Measurements from ENCODE around the gene PKP1.

The PKP1 gene

DNA sequence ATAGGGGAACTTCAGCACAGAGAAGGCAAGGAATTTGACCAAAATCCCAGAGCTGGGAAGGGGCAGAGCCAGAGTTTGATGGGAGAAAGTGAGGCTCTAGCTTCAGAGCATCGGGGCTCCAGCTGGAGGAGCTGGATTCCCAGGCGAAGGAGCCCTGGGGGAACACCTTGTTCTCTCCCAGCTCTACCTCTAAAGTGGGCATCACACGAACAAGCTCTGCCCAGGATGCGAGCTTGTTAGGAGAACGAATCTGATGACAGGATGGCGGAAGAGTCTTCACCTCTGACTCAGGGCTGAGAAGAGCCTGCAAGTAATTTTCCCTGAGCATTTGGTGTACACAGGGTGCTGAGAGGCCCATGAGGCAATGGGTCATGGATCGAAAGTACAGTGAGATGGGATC is 72.2 kb downstream of the PKP1 start:
- DNase-seq = no peak
- TF ChIP-seq POLR2A (IDR thresholded peaks at IDR 0.05; ENCODE audit: low read length) (no peak), GATA1 (IDR thresholded peaks at IDR 0.05; ENCODE audit: low read depth, low read length) (no peak)

DNA sequence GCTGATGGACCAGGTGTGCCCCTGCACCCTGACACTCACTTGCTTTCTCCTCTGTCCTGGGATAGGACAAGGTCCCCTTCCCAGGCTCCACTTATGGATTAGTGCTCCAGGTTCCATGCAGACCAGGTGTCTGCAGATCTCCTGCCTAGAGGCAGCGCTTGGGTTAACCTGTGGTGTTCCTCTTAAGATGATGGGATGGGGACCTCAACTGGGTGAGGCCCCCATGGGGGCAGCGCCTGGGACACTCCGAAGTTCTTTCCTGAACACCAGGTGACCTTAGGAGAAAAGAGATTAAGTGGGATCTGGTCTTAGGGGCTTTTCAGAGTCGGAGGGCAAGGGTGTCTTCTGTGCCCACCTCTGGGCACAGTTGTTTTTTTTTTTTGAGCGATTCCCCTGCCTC is 72.9 kb downstream of the PKP1 start:
- no peak for DNase-seq
- TF ChIP-seq POLR2A (IDR thresholded peaks at IDR 0.05; ENCODE audit: low read length) (no peak), GATA1 (IDR thresholded peaks at IDR 0.05; ENCODE audit: low read depth, low read length) (no peak)

DNA sequence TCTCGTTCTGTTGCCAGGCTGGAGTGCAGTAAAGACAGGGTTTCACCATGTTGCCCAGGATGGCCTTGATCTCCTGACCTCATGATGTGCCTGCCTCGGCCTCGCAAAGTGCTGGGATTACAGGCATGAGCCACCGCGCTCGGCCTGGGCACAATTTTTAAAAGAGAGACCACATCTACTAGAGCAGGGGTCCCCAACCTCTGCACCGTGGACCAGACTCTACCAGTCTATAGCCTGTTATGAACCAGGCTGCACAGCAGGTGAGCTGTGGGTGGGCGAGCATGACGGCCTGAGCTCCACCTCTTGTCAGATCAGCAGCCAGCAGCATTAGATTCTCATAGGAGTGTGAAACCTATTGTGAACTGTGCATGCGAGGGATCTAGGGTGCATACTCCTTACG is 73.4 kb downstream of the PKP1 start:
- DNase-seq = no peak

DNA sequence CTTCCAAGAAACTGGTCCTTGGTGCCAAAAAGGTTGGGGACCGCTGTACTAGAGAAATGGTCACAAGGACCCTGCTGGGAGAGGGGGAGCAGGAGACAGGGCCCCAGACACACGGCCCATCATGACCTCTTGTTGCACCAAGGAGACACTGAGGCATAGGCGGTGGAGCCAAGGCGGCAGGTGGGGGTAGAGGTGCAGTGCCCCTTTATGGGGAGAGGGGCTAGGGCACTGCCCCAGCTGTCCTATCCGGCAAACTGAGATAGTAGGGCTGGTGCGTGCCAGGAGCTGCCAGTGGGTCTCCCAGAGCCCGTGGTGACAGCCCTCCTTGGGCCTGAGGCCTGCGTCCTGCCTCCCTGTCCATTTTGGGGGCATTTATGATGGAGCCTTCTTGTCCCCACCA is 73.9 kb downstream of the PKP1 start:
- TF ChIP-seq POLR2A (IDR thresholded peaks at IDR 0.05; ENCODE audit: low read length) (no peak), GATA1 (IDR thresholded peaks at IDR 0.05; ENCODE audit: low read depth, low read length) (no peak)
- no peak for DNase-seq

More for the DNA sequence above, 73.4 kb downstream of the PKP1 start:
- TF ChIP-seq POLR2A (IDR thresholded peaks at IDR 0.05; ENCODE audit: low read length) = no peak
- no peak for TF ChIP-seq GATA1 (IDR thresholded peaks at IDR 0.05; ENCODE audit: low read depth, low read length)

DNA sequence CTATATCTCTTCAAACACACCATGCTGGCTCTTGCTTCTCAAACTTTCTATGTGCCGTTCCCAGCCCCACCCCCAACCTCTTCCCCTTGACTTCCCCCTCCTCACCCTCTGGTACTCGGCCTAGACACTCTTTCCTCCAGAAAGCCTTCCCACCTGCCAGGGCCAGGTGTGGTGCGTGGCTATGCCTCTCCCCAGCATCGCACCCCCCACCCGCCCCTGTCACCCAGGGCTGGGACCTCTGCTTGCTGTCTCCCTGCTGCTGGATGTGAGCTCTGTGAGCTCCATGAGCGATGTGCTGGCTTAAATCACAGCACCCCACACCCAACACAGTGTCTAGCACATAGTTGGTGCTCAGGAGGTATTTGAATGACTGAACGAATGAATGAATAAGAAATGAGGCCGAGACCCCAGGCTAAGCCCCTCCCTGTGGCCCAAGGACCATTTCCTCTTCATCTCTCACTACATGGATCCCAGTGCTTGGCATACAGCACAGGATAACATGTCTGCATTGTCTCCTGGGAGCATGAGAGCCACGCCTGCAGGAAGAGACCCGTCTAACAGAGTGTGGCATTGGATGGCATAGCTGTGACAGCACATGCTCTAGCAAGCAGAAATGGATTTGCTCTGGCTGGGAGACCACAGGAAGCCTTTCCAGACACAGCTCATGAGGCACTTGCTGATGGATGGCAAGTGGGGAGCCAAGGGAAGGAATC is 74.5 kb downstream of the PKP1 start:
- DNase-seq = no peak
- TF ChIP-seq POLR2A (IDR thresholded peaks at IDR 0.05; ENCODE audit: low read length) (no peak), GATA1 (IDR thresholded peaks at IDR 0.05; ENCODE audit: low read depth, low read length) (no peak)

DNA sequence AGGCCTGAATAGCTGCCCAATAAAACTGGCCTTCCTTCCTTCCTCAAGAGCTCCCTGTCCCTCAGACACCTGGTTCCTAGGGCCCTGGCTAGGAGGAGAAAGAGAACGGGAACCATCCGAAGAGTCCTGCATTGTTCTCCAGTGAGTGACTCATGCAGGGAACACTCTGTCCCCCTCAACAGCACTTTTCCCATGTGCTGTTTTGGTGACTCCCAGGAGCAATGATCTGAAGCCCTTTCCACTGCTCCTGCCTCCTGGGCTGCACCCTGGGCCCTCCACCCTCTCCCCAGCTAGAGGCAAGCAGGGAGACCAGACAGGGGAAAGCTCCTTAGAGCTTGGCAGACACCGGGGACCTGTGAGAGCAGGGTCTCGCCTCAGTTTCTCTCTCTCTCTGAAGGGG is 75.3 kb downstream of the PKP1 start:
- DNase-seq = no peak
- TF ChIP-seq POLR2A (IDR thresholded peaks at IDR 0.05; ENCODE audit: low read length) (no peak), GATA1 (IDR thresholded peaks at IDR 0.05; ENCODE audit: low read depth, low read length) (no peak)

DNA sequence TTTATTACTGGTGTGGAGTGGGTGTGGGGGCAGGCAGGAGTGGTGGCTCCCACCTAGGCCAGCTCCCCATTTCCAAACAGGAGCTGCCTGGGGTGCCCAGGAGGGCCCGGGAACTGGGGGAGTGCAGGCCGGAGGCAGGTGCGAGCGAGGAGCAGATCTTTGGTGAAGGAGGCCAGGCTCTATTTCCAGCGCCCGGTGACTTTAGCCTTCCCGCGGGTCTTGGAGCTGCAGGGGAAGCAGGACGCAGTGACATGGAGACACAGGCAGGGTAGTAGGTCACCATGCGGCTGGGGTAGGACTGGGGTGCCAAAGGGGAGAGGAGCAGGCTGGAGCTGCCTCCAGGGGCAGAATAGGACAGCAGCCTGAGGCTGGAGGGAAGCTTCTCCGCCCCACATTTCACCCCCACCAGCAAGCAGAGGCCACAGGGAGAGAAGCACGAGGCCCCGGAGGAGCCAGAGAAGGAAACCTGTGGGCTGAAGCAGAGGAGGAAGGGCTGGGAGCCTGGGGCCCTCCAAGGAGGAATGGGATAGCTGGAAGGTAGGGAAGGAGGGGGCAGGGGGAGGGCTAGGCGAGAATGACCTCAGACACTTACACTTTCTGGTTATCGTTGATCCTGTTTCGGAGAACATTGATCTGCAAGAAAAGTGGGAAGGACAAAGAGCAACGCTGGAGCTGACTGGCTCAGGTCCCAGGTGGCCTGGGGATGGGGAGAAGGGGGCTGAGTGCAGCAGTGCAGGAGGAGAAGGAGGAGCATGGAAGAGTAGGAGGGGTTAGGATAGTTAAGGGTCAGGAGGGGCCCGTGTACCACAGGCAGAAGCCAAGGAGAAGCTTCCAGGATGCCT is 75.9 kb downstream of the PKP1 start:
- DNase-seq = no peak

DNA sequence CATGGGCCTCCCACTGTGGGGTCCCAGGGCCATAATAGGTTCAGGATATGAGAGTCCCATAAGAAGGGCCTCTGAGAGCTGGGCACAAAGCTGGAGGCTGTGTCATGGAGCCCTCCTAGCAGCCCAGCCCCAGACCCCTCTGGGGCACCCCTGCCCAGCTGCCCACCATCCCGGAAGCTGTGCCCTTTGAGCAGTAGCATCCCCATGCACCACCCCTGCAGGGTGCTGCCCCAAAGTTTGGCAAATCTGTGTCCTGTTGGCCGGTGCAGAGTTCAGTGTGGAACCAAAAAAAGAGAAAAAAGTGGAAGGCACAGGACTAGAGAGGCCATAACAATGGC is 76.5 kb downstream of the PKP1 start:
- TF ChIP-seq POLR2A (IDR thresholded peaks at IDR 0.05; ENCODE audit: low read length) (no peak), GATA1 (IDR thresholded peaks at IDR 0.05; ENCODE audit: low read depth, low read length) (no peak)

More for the DNA sequence above, 75.9 kb downstream of the PKP1 start:
- TF ChIP-seq GATA1 (IDR thresholded peaks at IDR 0.05; ENCODE audit: low read depth, low read length) (no peak), POLR2A (IDR thresholded peaks at IDR 0.05; ENCODE audit: low read length) (no peak)

DNA sequence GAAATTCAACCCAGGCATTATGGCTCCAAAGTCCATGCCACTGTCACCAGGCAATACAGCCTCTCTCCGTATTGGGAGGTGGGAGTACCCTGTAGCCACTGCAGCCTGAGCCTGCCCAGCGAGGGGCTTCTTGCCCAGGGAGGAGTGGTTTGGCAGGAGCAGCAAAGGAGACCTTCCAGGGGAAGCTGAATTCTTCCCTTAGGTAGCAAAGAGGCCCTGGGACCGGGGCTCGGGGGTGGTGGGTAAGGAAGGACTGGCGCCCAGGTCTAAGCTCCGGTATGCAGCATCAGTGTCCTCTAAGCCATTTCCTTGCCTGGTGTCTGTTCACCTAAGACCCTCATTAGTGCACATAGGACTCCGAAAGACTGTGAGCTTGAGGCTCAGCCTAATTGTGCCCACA is 77.2 kb downstream of the PKP1 start:
- no peak for TF ChIP-seq POLR2A (IDR thresholded peaks at IDR 0.05; ENCODE audit: low read length)
- no peak for TF ChIP-seq GATA1 (IDR thresholded peaks at IDR 0.05; ENCODE audit: low read depth, low read length)
- no peak for DNase-seq

More for the DNA sequence above, 76.5 kb downstream of the PKP1 start:
- DNase-seq = no peak

DNA sequence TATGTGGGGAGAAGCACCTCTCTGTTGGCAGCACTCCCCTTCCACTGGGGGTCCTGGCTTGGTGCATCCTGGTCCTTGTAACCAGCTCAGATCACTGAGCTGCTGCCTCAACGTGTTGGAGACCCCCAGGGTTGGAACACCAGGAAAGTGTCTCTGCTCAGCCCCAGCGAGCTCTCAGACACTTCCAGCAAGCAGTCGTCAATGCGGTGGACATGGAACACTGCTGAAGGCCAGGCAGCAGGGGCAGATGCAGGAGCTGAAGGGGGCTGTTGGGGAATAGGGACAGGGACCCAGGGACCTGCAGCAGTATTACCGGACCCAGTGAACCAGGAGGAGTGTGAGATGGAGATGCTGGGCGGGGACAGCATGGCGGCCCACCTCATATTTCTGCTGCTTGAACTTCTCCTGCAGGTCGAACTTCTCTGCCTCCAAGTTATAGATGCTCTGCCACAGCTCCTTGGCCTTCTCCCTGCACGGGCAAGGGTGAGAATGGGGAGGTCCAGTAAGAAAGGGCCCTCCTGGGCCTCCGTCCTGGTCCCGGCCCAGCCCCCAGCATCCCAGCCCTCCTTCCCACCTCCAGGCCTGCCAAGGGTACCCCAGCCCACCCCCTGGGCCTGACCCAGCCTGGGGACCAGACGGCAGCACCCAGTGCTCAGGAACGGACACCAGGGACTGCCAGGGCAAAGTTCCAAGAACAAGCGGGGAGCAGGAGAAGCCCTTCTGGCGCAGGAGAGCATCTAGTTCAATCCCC is 77.8 kb downstream of the PKP1 start:
- no peak for DNase-seq

DNA sequence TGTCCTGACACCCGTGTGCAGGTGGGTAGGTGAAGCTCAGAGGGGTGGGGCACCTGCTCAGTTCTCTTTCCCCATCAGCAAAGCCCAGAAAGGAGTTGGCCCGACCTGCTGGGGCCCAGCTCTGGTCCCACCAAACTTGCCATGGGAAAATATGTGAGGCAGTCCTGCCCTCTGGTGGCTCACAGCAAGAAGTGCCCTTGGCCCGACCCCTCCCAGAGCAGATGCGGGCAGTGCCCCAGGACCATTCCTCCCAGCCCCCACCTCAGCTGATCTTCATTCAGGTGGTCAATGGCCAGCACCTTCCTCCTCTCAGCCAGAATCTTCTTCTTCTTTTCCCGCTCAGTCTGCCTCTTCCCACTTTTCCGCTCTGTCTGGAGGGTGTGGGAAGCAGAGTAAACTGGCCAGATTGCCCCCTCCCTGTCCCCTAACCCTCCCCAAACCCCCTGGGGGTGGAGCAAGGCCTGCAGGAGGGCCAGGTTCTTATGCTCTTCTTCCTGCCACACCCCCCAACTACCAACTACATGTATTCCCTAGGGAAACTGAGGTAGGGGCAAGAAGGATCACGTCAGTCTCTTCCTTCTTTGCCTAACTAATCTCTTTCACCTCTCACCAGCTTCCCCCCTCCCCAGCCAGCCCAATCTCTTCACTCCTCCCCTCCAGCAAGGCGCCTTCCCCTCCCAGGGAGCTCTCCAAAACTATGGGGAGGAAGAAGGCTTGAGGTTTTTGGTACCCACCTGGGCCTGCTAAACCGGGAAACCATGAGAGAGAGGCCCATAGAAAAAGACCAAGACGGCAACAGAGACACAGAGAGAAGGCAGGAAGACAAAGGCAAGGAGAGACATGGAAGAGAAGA is 78.6 kb downstream of the PKP1 start:
- peak; percentile 24 to 50 for DNase-seq
- TF ChIP-seq POLR2A (IDR thresholded peaks at IDR 0.05; ENCODE audit: low read length) (no peak), GATA1 (IDR thresholded peaks at IDR 0.05; ENCODE audit: low read depth, low read length) (no peak)

More for the DNA sequence above, 77.8 kb downstream of the PKP1 start:
- TF ChIP-seq POLR2A (IDR thresholded peaks at IDR 0.05; ENCODE audit: low read length) = no peak
- TF ChIP-seq GATA1 (IDR thresholded peaks at IDR 0.05; ENCODE audit: low read depth, low read length) = no peak

DNA sequence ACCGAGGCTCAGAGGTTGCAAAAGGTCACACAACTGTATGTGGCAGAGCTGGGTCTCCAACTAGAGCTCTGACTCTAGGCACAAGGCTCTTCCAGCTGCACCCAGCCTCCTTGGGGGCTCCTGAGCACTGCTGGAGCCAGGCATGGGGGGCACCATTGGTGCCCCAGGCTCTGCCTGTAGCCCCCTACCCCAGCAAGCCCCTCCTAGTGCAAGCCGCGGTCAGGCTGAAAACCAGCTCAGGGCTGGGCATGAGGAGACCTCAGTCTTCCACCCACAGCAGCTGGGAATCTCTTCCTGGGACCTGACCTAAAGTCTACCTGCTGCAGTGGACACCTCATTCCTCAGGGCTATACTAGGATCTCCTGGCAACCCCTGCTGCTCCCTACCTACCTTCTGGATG is 79.6 kb downstream of the PKP1 start:
- no peak for TF ChIP-seq GATA1 (IDR thresholded peaks at IDR 0.05; ENCODE audit: low read depth, low read length)
- no peak for TF ChIP-seq POLR2A (IDR thresholded peaks at IDR 0.05; ENCODE audit: low read length)
- no peak for DNase-seq

DNA sequence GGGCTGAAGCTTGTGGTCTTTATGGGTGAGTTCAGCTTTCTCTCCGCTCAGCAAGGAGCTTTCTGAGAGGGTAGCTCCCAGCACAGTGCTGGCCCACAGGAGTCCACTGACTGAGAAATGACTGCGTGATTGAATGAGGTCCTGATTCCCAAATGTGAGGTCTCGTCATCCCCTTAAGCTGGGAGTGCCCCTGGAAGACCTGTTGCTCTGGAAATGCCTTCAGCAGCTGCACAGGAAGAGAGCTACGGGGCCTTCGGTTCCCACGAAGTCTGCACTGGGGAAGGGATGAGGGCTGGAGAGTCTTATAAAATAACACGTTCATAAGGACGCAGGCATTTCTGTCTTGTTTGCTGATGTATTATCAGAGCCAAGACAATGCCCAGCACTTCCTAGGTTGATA is 80.2 kb downstream of the PKP1 start:
- TF ChIP-seq POLR2A (IDR thresholded peaks at IDR 0.05; ENCODE audit: low read length) (no peak), GATA1 (IDR thresholded peaks at IDR 0.05; ENCODE audit: low read depth, low read length) (no peak)

More for the DNA sequence above, 80.2 kb downstream of the PKP1 start:
- no peak for DNase-seq

All from erythroblast (primary cell).